Prostate gland (tissue), 2 donors: ENCODE results near the gene HRG.

Experiments used
- POLR2A ChIP-seq: fragments of 450-650 bp; IDR thresholded peaks from one replicate; pipeline ENCODE4 v1.6.1; 2016; ENCODE audit warnings: antibody characterized with exemption, mild to moderate bottlenecking
- POLR2AphosphoS5 ChIP-seq: sonication (generic); formaldehyde crosslinking; IDR thresholded peaks from one replicate; pipeline ENCODE4 v1.6.1; 2017; ENCODE audit warnings: antibody characterized with exemption
- TF ChIP-seq, protein P1 (sequence below), 4 experiments: fragments of 200-600 bp in 2 of 4; fragments of 450-650 bp in 2 of 4; sonication (generic) in 2 of 4; IDR thresholded peaks; 1 replicate in 3 of 4; 2 replicates in 1 of 4; pipeline ENCODE4 v1.5.1; 2016 to 2019; ENCODE audit warnings: antibody characterized with exemption in 4 of 4, mild to moderate bottlenecking in 2 of 4, moderate library complexity in 2 of 4

DNA sequence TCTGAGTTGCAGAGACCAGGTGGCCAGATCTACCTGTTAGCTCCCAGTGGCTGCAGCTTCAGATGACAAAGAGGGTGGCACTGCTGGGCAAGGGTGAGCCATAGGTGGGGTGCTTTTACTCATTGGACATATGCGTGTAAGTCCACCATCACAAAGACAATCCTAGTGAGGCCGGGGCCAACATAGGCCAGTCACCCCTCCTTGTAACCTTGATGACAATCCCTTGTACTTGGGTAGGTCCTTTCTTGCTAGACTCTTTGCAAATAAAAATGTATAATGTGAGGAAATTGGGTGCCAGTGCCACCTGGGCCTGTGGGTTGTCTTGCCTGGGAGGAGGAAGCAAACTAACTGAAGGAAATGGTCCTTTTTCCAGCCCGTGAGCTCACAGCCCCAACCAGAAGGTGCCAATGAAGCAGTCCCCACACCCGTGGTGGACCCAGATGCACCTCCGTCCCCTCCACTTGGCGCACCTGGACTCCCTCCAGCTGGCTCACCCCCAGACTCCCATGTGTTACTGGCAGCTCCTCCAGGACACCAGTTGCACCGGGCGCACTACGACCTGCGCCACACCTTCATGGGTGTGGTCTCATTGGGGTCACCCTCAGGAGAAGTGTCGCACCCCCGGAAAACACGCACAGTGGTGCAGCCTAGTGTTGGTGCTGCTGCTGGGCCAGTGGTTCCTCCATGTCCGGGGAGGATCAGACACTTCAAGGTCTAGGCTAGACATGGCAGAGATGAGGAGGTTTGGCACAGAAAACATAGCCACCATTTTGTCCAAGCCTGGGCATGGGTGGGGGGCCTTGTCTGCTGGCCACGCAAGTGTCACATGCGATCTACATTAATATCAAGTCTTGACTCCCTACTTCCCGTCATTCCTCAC is 45.4 kb upstream of the HRG start:
- TF ChIP-seq, protein P1, sequence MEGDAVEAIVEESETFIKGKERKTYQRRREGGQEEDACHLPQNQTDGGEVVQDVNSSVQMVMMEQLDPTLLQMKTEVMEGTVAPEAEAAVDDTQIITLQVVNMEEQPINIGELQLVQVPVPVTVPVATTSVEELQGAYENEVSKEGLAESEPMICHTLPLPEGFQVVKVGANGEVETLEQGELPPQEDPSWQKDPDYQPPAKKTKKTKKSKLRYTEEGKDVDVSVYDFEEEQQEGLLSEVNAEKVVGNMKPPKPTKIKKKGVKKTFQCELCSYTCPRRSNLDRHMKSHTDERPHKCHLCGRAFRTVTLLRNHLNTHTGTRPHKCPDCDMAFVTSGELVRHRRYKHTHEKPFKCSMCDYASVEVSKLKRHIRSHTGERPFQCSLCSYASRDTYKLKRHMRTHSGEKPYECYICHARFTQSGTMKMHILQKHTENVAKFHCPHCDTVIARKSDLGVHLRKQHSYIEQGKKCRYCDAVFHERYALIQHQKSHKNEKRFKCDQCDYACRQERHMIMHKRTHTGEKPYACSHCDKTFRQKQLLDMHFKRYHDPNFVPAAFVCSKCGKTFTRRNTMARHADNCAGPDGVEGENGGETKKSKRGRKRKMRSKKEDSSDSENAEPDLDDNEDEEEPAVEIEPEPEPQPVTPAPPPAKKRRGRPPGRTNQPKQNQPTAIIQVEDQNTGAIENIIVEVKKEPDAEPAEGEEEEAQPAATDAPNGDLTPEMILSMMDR (IDR thresholded peaks at IDR 0.05): no peak
- TF ChIP-seq POLR2A: no peak
- no peak for TF ChIP-seq POLR2AphosphoS5
